MCF 10A (cell line): ENCODE data around the gene C17orf67. TPM values are rescaled to one million over a fixed set of nuclear protein-coding genes. Genes with fewer than 3 reads are reported as not detected.

Experiments used
- BruUV-seq: library from RNA; stranded (reverse); fragments of 400-500 nt; replicated peaks from 2 replicates; lab custom pipeline; 2021; lab: Mats Ljungman, UMichigan
- CTCF ChIA-PET: fragments of 300-600 bp; sonication (Branson Sonifier 250); formaldehyde crosslinking; extraction: SDS; loops from one replicate; lab custom pipeline; 2021; ENCODE audit warnings: antibody characterized with exemption, inconsistent platforms; lab: Yijun Ruan, JAX
- POLR2A ChIA-PET: fragments of 300-600, 350-650 bp; sonication (Branson Sonifier 250); formaldehyde crosslinking; extraction: SDS; loops from one replicate; lab custom pipeline; 2020; ENCODE audit warnings: antibody characterized with exemption, inconsistent platforms; lab: Yijun Ruan, JAX
- DNase-seq: peaks from one replicate; pipeline ENCODE4 v3.0.0-alpha.2; 2018; ENCODE audit not compliant: unreplicated experiment
- H3K27ac Mint-ChIP-seq: one replicate; pipeline ENCODE4 v1.8.0; 2022; ENCODE audit warnings: mild to moderate bottlenecking, low read depth, mixed read lengths; ENCODE audit not compliant: unreplicated experiment
- H3K27me3 Mint-ChIP-seq: one replicate; pipeline ENCODE4 v1.8.0; 2022; ENCODE audit warnings: mixed read lengths; ENCODE audit not compliant: insufficient read depth, unreplicated experiment
- H3K36me3 Mint-ChIP-seq: one replicate; pipeline ENCODE4 v1.8.0; 2022; ENCODE audit warnings: mild to moderate bottlenecking, moderate library complexity, mixed read lengths; ENCODE audit not compliant: insufficient read depth, unreplicated experiment
- H3K4me1 Mint-ChIP-seq: one replicate; pipeline ENCODE4 v1.8.0; 2022; ENCODE audit warnings: mixed read lengths; ENCODE audit not compliant: insufficient read depth, unreplicated experiment
- H3K4me3 Mint-ChIP-seq: one replicate; pipeline ENCODE4 v1.8.0; 2022; ENCODE audit warnings: mild to moderate bottlenecking, moderate library complexity, mixed read lengths; ENCODE audit not compliant: unreplicated experiment
- H3K9me3 Mint-ChIP-seq: one replicate; pipeline ENCODE4 v1.8.0; 2022; ENCODE audit warnings: mixed read lengths; ENCODE audit not compliant: unreplicated experiment
- CTCF ChIP-seq: fragments of 200-600 bp; IDR thresholded peaks from one replicate; pipeline ENCODE4 v1.8.0; 2022; ENCODE audit warnings: antibody characterized with exemption, mild to moderate bottlenecking; ENCODE audit not compliant: unreplicated experiment
- intact Hi-C: fragments of 100-400 bp; cut with micrococcal nuclease; formaldehyde crosslinking; loops from 2 replicates; pipeline ENCODE4 v1.14.1; 2022
- total RNA-seq: library from RNA; stranded (reverse); gene quantifications from 2 replicates; pipeline ENCODE4 v1.2.3, GENCODE V29; 2022

C17orf67 gene
- total RNA-seq, 1 experiment from 2014 or later: 3.3 TPM

GRCh38 chr17:56742601-56743000 lies 91.1 kb downstream of the C17orf67 start:
- POLR2A ChIA-PET: interaction anchor here (0.6 kb wide), 1 partner anchor 44 kb away, joined by 5 read pairs; no protein-coding TSS in a partner anchor
- Mint-ChIP-seq H3K4me1 (peaks cover 6% of the 10 kb centered on the region), H3K4me3 (no peak overlapping the region), H3K36me3 (peaks cover 6% of the 10 kb centered on the region), H3K27me3 (no peaks in the 10 kb centered on the region), H3K9me3 (no peaks in the 10 kb centered on the region), H3K27ac (no peak overlapping the region)
- intact Hi-C loops: no loop called here
- DNase-seq: peak; percentile 26
- CTCF ChIA-PET: no interaction called here
- BruUV-seq: no TSS peak
- no peak for TF ChIP-seq CTCF

Other genes starting within 250 kb of the C17orf67 start
- 1.1 and 1.7 TPM in 2 replicates for gene NOG, start 240.2 kb downstream of the C17orf67 start, total RNA-seq
- gene DGKE, start 231 bp upstream of the C17orf67 start, total RNA-seq: 16.5 and 23.9 TPM in 2 replicates
- 178 and 215 TPM in 2 replicates for gene TRIM25, start 80.1 kb upstream of the C17orf67 start, total RNA-seq
- gene COIL, start 127.1 kb upstream of the C17orf67 start, total RNA-seq: 15.4 and 17.2 TPM in 2 replicates
- gene SCPEP1, start 144.2 kb upstream of the C17orf67 start, total RNA-seq: 39.2 and 51.4 TPM in 2 replicates